Measurements from ENCODE around the gene SLC31A1. TPM values are rescaled to one million over a fixed set of nuclear protein-coding genes. Genes with fewer than 3 reads are reported as not detected.

SLC31A1 gene
- total RNA-seq, 2 donors from 2014 or later: 6.7 to 7.9 TPM

DNA sequence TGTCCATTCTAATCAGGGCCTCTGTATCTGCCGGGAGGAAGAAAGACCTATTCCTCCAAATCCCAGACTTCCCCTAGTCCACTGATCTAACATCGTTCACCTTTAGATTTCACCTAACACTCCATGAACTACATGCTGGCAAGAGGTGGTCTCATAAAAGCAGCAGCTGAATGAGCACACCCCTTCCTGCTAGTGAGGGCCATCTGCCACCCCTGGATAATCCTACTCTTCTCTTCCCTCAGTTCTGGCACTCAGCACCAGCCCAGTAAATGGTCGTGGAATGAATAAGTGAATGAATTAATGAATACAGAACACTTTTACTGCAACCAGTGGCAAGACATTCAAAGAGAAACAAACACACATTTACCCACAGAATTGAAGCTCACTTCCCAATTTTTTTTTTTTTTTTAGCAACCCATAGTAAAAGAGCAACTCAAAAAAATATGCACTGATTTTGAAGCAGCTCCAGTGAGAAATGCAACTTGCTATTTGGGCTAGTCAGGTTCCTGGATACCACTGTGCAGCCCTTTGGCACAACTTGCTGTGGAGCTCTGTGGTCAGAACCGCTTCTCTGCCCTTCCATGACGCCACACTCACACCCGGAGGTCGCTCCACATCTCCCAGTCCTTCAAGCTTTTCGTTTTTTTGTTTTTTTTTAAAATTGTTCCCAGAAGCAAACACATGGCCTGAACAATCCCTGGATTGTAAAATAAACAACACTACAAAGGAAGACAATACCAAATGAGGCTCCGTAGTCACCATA, 75.6 kb downstream of the SLC31A1 start:
- Histone ChIP-seq H3K27me3 (no peaks in the 10 kb centered on the region), H3K4me3 (no peak overlapping the region), H3K27ac (no peak overlapping the region), H3K4me1 (peaks cover 8% of the 10 kb centered on the region), H3K9me3 (no peaks in the 10 kb centered on the region), H3K36me3 (replicated peaks in 1 of 2; ENCODE audit: insufficient read depth in 1 of 2, low read depth in 2 of 2) (peaks cover 0 to 5% of the 10 kb centered on the region in 2 donors)
- TF ChIP-seq, protein P1, sequence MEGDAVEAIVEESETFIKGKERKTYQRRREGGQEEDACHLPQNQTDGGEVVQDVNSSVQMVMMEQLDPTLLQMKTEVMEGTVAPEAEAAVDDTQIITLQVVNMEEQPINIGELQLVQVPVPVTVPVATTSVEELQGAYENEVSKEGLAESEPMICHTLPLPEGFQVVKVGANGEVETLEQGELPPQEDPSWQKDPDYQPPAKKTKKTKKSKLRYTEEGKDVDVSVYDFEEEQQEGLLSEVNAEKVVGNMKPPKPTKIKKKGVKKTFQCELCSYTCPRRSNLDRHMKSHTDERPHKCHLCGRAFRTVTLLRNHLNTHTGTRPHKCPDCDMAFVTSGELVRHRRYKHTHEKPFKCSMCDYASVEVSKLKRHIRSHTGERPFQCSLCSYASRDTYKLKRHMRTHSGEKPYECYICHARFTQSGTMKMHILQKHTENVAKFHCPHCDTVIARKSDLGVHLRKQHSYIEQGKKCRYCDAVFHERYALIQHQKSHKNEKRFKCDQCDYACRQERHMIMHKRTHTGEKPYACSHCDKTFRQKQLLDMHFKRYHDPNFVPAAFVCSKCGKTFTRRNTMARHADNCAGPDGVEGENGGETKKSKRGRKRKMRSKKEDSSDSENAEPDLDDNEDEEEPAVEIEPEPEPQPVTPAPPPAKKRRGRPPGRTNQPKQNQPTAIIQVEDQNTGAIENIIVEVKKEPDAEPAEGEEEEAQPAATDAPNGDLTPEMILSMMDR (IDR thresholded peaks at IDR 0.05): no peak
- TF ChIP-seq POLR2A (IDR thresholded peaks at IDR 0.05): no peak
- intact Hi-C loops (cut with DNase I): no loop called here
- WGBS, 2 donors: 52 to 60% methylated on average over 9 of the region's 9 CpGs
- no peak for ATAC-seq
- DNase-seq: no peak

DNA sequence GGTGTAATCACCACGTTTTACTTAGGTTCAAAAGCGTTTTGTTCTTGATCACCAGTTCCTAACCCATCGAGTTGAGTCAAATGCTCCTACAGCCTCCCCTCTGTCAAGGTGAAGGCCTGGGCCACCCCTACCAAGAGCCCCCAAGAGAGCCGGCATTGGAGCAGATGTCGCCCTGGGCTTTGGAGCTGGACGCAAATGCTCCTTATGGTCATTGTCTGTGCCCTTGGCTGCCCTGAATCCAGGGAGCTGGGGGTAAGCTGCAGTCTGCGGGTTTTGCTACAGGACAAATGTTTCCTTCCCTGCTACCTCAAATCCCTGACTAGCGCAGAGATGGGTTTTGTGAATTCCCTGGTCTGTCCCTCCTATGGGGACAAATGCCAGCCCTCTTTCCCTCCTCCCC, 77.0 kb downstream of the SLC31A1 start:
- ATAC-seq (no peak), DNase-seq (no peak)
- no peaks in the 10 kb centered on the region for H3K36me3 ChIP-seq (replicated peaks in 1 of 2; ENCODE audit: insufficient read depth in 1 of 2, low read depth in 2 of 2)
- peaks cover 8% of the 10 kb centered on the region for H3K4me1 ChIP-seq
- 84 to 86% methylated on average over 8 of the region's 8 CpGs for WGBS, 2 donors
- no peak overlapping the region for H3K27ac ChIP-seq
- intact Hi-C loops (cut with DNase I): no loop called here
- no peaks in the 10 kb centered on the region for H3K27me3 ChIP-seq
- H3K4me3 ChIP-seq: no peak overlapping the region
- TF ChIP-seq, protein P1 (IDR thresholded peaks at IDR 0.05): no peak
- no peak for TF ChIP-seq POLR2A (IDR thresholded peaks at IDR 0.05)
- H3K9me3 ChIP-seq: no peaks in the 10 kb centered on the region

DNA sequence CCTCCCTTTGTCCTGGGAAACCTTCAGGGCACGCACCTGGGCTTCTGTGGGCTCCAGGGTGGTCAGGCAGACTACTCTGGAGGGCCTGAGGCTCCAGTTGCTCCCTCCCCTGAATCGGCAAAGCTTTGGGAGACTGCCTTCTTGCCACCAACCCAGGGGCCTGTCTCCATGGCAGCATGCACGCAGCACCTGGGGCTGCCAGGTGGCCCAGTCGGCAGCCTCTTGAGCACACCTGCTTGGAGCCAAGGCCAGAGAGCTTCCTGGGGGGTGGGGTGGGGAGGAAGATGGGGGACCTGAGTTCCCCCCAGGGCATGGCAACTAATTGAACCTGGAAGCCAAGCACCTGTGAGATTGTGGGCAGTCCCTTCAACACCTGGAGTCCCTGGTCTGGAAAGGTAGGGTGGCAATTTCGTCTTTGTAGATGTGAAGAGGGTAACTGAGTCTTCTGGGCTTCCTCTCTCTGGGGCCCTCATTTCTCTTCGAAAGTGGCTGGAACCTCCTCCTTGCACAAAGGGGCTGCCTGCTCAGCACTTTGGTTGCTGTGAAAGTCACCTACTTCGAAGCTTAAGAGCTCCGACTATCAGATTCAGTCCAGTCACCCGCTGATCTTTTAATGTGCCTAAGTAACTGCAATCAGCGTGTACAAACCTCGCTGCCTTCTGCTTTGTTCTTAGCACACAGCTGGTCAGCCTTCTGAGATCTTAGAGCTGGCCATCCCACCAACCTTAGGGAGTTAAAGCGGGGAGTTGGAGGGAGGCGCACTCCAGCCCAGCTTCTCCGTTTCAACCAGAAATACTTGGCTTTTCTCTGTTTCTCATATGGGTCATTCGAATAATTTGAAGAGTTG, 77.8 kb downstream of the SLC31A1 start:
- intact Hi-C loops (cut with DNase I): no loop called here
- Histone ChIP-seq H3K4me3 (no peak overlapping the region), H3K9me3 (no peaks in the 10 kb centered on the region), H3K27me3 (no peaks in the 10 kb centered on the region), H3K27ac (no peak overlapping the region), H3K36me3 (replicated peaks in 1 of 2; ENCODE audit: insufficient read depth in 1 of 2, low read depth in 2 of 2) (no peaks in the 10 kb centered on the region), H3K4me1 (peaks cover 8% of the 10 kb centered on the region)
- 78 to 81% methylated on average over 13 to 15 of the region's 15 CpGs for WGBS, 2 donors
- TF ChIP-seq POLR2A (IDR thresholded peaks at IDR 0.05): no peak
- TF ChIP-seq, protein P1 (IDR thresholded peaks at IDR 0.05): no peak
- ATAC-seq: no peak
- DNase-seq: no peak

DNA sequence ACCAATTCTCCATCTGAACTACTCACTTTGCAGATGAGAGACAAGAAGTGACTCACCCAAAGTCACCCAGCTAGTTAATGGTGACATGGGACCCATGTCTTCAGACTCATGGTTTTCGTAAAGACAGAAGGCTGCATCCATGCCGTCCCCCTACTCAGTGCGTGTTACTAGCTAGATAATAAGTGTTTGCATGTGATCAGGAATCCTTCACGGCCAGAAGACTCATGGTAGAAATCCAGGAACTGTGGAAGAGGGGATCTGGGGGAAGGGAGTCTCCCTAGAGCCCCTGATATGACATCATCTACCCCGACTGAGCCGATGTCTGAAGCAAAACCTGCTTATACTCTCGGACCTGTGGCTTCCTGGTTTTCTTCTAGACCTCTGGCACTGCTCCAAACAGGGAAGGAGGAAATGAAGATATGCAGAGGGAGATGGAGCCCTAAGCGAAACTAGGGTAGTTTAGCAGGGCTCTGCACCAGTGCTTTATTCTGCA, 78.5 kb downstream of the SLC31A1 start:
- intact Hi-C loops (cut with DNase I): no loop called here
- ATAC-seq (peak; percentile 55), DNase-seq (peak; percentile 23 to 72 (median 46))
- Histone ChIP-seq H3K27me3 (no peaks in the 10 kb centered on the region), H3K4me3 (no peak overlapping the region), H3K4me1 (peaks cover 8% of the 10 kb centered on the region), H3K36me3 (replicated peaks in 1 of 2; ENCODE audit: insufficient read depth in 1 of 2, low read depth in 2 of 2) (no peaks in the 10 kb centered on the region), H3K9me3 (no peaks in the 10 kb centered on the region), H3K27ac (no peak overlapping the region)
- 29 to 38% methylated on average over 7 to 8 of the region's 8 CpGs for WGBS, 2 donors
- no peak for TF ChIP-seq POLR2A (IDR thresholded peaks at IDR 0.05)
- TF ChIP-seq, protein P1 (IDR thresholded peaks at IDR 0.05): no peak

Data from body of pancreas (tissue), 4 donors.